ENCODE measurements around the gene LCN9. TPM values are rescaled to one million over a fixed set of nuclear protein-coding genes. Genes with fewer than 3 reads are reported as not detected.

Gene LCN9
- total RNA-seq, result not detected

GRCh38 chr9:135662758-135663450, at the start of gene LCN9:
Gene LCN9 (plus strand): TSS chr9:135663309. CDS start chr9:135663322, 13 bp downstream.
- no peaks in the 10 kb centered on the region for H3K9me3 Mint-ChIP-seq
- no peaks in the 10 kb centered on the region for H3K4me1 Mint-ChIP-seq (ENCODE audit: low read depth in 2 of 2)

GRCh38 chr9:135613946-135614805, 48.9 kb upstream of the LCN9 start:
- DNase-seq (ENCODE audit: low spot score) (peak; percentile 55), ATAC-seq (no peak)
- no peak overlapping the region for H3K4me3 Mint-ChIP-seq
- peaks cover 0 to 3% of the 10 kb centered on the region in 2 donors for H3K4me1 Mint-ChIP-seq (ENCODE audit: low read depth in 2 of 2)
- H3K27ac Mint-ChIP-seq, result no peak overlapping the region
- H3K9me3 Mint-ChIP-seq, result no peaks in the 10 kb centered on the region
- no peaks in the 10 kb centered on the region for H3K36me3 Mint-ChIP-seq
- H3K27me3 Mint-ChIP-seq, result peaks cover 0 to 13% of the 10 kb centered on the region in 2 donors

More at GRCh38 chr9:135662758-135663450, at the start of gene LCN9:
- H3K36me3 Mint-ChIP-seq, result no peaks in the 10 kb centered on the region
- H3K27ac Mint-ChIP-seq, result no peak within 1 kb of the TSS
- DNase-seq (ENCODE audit: low spot score) (no peak), ATAC-seq (no peak)
- H3K27me3 Mint-ChIP-seq, result peaks cover 0 to 2% of the 10 kb centered on the region in 2 donors
- H3K4me3 Mint-ChIP-seq, result no peak within 1 kb of the TSS

- Mint-ChIP-seq H3K4me3 (no peak overlapping the region), H3K27me3 (peaks cover 0 to 10% of the 10 kb centered on the region in 2 donors), H3K9me3 (no peaks in the 10 kb centered on the region), H3K27ac (no peak overlapping the region), H3K4me1 (ENCODE audit: low read depth in 2 of 2) (peaks cover 0 to 2% of the 10 kb centered on the region in 2 donors), H3K36me3 (no peaks in the 10 kb centered on the region)
- ATAC-seq, result no peak
- peak; percentile 58 for DNase-seq (ENCODE audit: low spot score)
Observed at GRCh38 chr9:135614821-135615665, 48.1 kb upstream of the LCN9 start.

GRCh38 chr9:135615666-135616618, 47.2 kb upstream of the LCN9 start:
- H3K4me3 Mint-ChIP-seq, result no peak overlapping the region
- no peak overlapping the region for H3K27ac Mint-ChIP-seq

GRCh38 chr9:135616619-135617537, 46.2 kb upstream of the LCN9 start:
- H3K36me3 Mint-ChIP-seq, result no peaks in the 10 kb centered on the region

More at GRCh38 chr9:135615666-135616618, 47.2 kb upstream of the LCN9 start:
- Mint-ChIP-seq H3K4me1 (ENCODE audit: low read depth in 2 of 2) (no peaks in the 10 kb centered on the region), H3K27me3 (peaks cover 5 to 15% of the 10 kb centered on the region in 2 donors), H3K36me3 (no peaks in the 10 kb centered on the region), H3K9me3 (no peaks in the 10 kb centered on the region)
- ATAC-seq (no peak), DNase-seq (ENCODE audit: low spot score) (peak; percentile 44)

GRCh38 chr9:135617538-135617900, 45.6 kb upstream of the LCN9 start:
- no peaks in the 10 kb centered on the region for H3K36me3 Mint-ChIP-seq
- no peak overlapping the region for H3K27ac Mint-ChIP-seq
- H3K4me3 Mint-ChIP-seq, result no peak overlapping the region
- no peaks in the 10 kb centered on the region for H3K4me1 Mint-ChIP-seq (ENCODE audit: low read depth in 2 of 2)
- no peaks in the 10 kb centered on the region for H3K9me3 Mint-ChIP-seq
- DNase-seq (ENCODE audit: low spot score) (no peak), ATAC-seq (no peak)
- H3K27me3 Mint-ChIP-seq, result peaks cover 5 to 11% of the 10 kb centered on the region in 2 donors

More at GRCh38 chr9:135616619-135617537, 46.2 kb upstream of the LCN9 start:
- peaks cover 5 to 14% of the 10 kb centered on the region in 2 donors for H3K27me3 Mint-ChIP-seq
- DNase-seq (ENCODE audit: low spot score) (no peak), ATAC-seq (no peak)
- no peaks in the 10 kb centered on the region for H3K4me1 Mint-ChIP-seq (ENCODE audit: low read depth in 2 of 2)
- no peak overlapping the region for H3K27ac Mint-ChIP-seq
- H3K9me3 Mint-ChIP-seq, result no peaks in the 10 kb centered on the region
- H3K4me3 Mint-ChIP-seq, result no peak overlapping the region

GRCh38 chr9:135617991-135618411, 45.1 kb upstream of the LCN9 start:
- no peak overlapping the region for H3K4me3 Mint-ChIP-seq
- no peaks in the 10 kb centered on the region for H3K4me1 Mint-ChIP-seq (ENCODE audit: low read depth in 2 of 2)
- peaks cover 5 to 11% of the 10 kb centered on the region in 2 donors for H3K27me3 Mint-ChIP-seq
- no peak for DNase-seq (ENCODE audit: low spot score)
- no peaks in the 10 kb centered on the region for H3K9me3 Mint-ChIP-seq
- H3K36me3 Mint-ChIP-seq, result no peaks in the 10 kb centered on the region
- ATAC-seq, result no peak
- no peak overlapping the region for H3K27ac Mint-ChIP-seq

- Mint-ChIP-seq H3K36me3 (no peaks in the 10 kb centered on the region), H3K4me3 (no peak overlapping the region), H3K27ac (no peak overlapping the region), H3K9me3 (no peaks in the 10 kb centered on the region), H3K27me3 (peaks cover 5 to 11% of the 10 kb centered on the region in 2 donors), H3K4me1 (ENCODE audit: low read depth in 2 of 2) (no peaks in the 10 kb centered on the region)
- ATAC-seq (peak in 1 of 2 donors; percentile 13), DNase-seq (ENCODE audit: low spot score) (no peak)
Observed at GRCh38 chr9:135618866-135619598, 44.1 kb upstream of the LCN9 start.

- no peak overlapping the region for H3K4me3 Mint-ChIP-seq
- no peaks in the 10 kb centered on the region for H3K4me1 Mint-ChIP-seq (ENCODE audit: low read depth in 2 of 2)
- no peak overlapping the region for H3K27ac Mint-ChIP-seq
- peaks cover 5 to 11% of the 10 kb centered on the region in 2 donors for H3K27me3 Mint-ChIP-seq
- no peaks in the 10 kb centered on the region for H3K9me3 Mint-ChIP-seq
- DNase-seq (ENCODE audit: low spot score), result no peak
- no peak for ATAC-seq
- no peaks in the 10 kb centered on the region for H3K36me3 Mint-ChIP-seq
Observed at GRCh38 chr9:135619599-135619886, 43.6 kb upstream of the LCN9 start.

GRCh38 chr9:135620558-135620957, 42.6 kb upstream of the LCN9 start:
- Mint-ChIP-seq H3K27me3 (peaks cover 5 to 11% of the 10 kb centered on the region in 2 donors), H3K4me3 (no peak overlapping the region), H3K4me1 (ENCODE audit: low read depth in 2 of 2) (no peaks in the 10 kb centered on the region), H3K36me3 (no peaks in the 10 kb centered on the region), H3K9me3 (no peaks in the 10 kb centered on the region), H3K27ac (no peak overlapping the region)
- DNase-seq (ENCODE audit: low spot score) (no peak), ATAC-seq (no peak)

- peaks cover 9 to 24% of the 10 kb centered on the region in 2 donors for H3K27me3 Mint-ChIP-seq
- no peak overlapping the region for H3K4me3 Mint-ChIP-seq
- H3K9me3 Mint-ChIP-seq, result peaks cover 3% of the 10 kb centered on the region
- H3K27ac Mint-ChIP-seq, result no peak overlapping the region
- DNase-seq (ENCODE audit: low spot score) (no peak), ATAC-seq (no peak)
- H3K4me1 Mint-ChIP-seq (ENCODE audit: low read depth in 2 of 2), result no peaks in the 10 kb centered on the region
- H3K36me3 Mint-ChIP-seq, result peaks cover 10% of the 10 kb centered on the region
Observed at GRCh38 chr9:135622415-135623020, 40.6 kb upstream of the LCN9 start.
